K562 (cell line): ENCODE measurements around the gene ALG1. TPM values are rescaled to one million over a fixed set of nuclear protein-coding genes. Genes with fewer than 3 reads are reported as not detected.
A peak's percentile ranks its signal among the peaks of the same experiment; 100 is the strongest.
"Not testable (repeated sequence)": the region's sequence is repeated elsewhere in the genome, so short reads cannot be mapped to it uniquely, and the experiment has no call there.

Source experiments
- ATAC-seq: fragments of 200-7000 bp; cut with Tn5 transposase; 3 replicates; pipeline ENCODE4 v1.9.1; 2020; ENCODE audit warnings: moderate library complexity
- BruUV-seq: library from RNA; stranded (reverse); fragments of 400-500 nt; replicated peaks from 2 replicates; lab custom pipeline; 2021; lab: Mats Ljungman, UMichigan
- CTCF ChIA-PET: fragments of 300-600 bp; formaldehyde crosslinking; extraction: SDS; loops from one replicate; lab custom pipeline; 2021; ENCODE audit warnings: low intra/inter-chr PET ratio; lab: Yijun Ruan, JAX
- POLR2A ChIA-PET: fragments of 300-600, 350-650 bp; sonication (Branson Sonifier 250); formaldehyde crosslinking; extraction: SDS; loops from one replicate; lab custom pipeline; 2021; ENCODE audit warnings: antibody characterized with exemption, inconsistent platforms; lab: Yijun Ruan, JAX
- DNase-seq, 4 experiments: peaks; one replicate each; pipeline versions ENCODE4 v3.0.0 to v3.0.0-alpha.2; 2011 to 2018; ENCODE audit warnings: low spot score in 3 of 4, mixed read lengths in 3 of 4; ENCODE audit errors: extremely low read depth in 1 of 4
- FAIRE-seq: peaks from 2 replicates; lab custom pipeline; 2011; peaks lifted over from hg19 to GRCh38; lab: Jason Lieb, UNC
- H2AFZ ChIP-seq: 2 replicates; pipeline ENCODE4 v1.6.0; 2011; ENCODE audit warnings: low read depth, low read length, control low read depth, inconsistent platforms
- H3K27ac ChIP-seq: fragments of 200-600 bp; 3 replicates; pipeline ENCODE4 v1.8.0; 2011; ENCODE audit warnings: low read depth, mild to moderate bottlenecking, control low read depth, inconsistent platforms, low read length, moderate library complexity, mixed read lengths; ENCODE audit errors: extremely low read depth
- H3K27me3 ChIP-seq, 2 experiments: fragments of 300-600 bp in 1 of 2; 2 replicates in 1 of 2; 3 replicates in 1 of 2; pipeline versions ENCODE4 v1.6.0 to v1.8.0; 2011; ENCODE audit warnings: inconsistent platforms in 2 of 2, low read length in 2 of 2, mild to moderate bottlenecking in 1 of 2, mixed read lengths in 1 of 2, moderate library complexity in 1 of 2; ENCODE audit not compliant: control insufficient read depth in 2 of 2, insufficient read depth in 2 of 2
- H3K36me3 ChIP-seq: fragments of 300-600 bp; 3 replicates; pipeline ENCODE4 v1.8.0; 2011; ENCODE audit warnings: mild to moderate bottlenecking, low read length, inconsistent platforms; ENCODE audit not compliant: control insufficient read depth, insufficient read depth
- H3K4me1 ChIP-seq, 2 experiments: fragments of 200-600 bp in 1 of 2; replicated peaks in 1 of 2; 2 replicates in 1 of 2; 3 replicates in 1 of 2; pipeline versions ENCODE4 v1.5.1 to v1.8.0; 2011; ENCODE audit warnings: inconsistent platforms in 2 of 2, low read length in 2 of 2, mild to moderate bottlenecking in 1 of 2, mixed read lengths in 1 of 2, moderate library complexity in 1 of 2; ENCODE audit not compliant: control insufficient read depth in 2 of 2, insufficient read depth in 2 of 2
- H3K4me2 ChIP-seq: 2 replicates; pipeline ENCODE4 v1.6.1; 2011; ENCODE audit warnings: low read length, control low read depth, inconsistent platforms, mixed read lengths; ENCODE audit not compliant: insufficient read depth
- H3K4me3 ChIP-seq: fragments of 200-600 bp; sonication (generic), shearing (Covaris generic); 2 replicates; pipeline ENCODE4 v1.5.1; 2016; ENCODE audit warnings: control low read depth, inconsistent platforms
- H3K79me2 ChIP-seq: fragments of 200-600 bp; 3 replicates; pipeline ENCODE4 v1.8.0; 2011; ENCODE audit warnings: low read length, inconsistent platforms; ENCODE audit not compliant: control insufficient read depth, insufficient read depth
- H3K9ac ChIP-seq, 2 experiments: 2 replicates each; pipeline versions ENCODE4 v1.6.0 to v1.6.1; 2011; ENCODE audit warnings: low read depth in 2 of 2, low read length in 2 of 2, control low read depth in 1 of 2, inconsistent platforms in 1 of 2, mild to moderate bottlenecking in 1 of 2, mixed read lengths in 1 of 2; ENCODE audit not compliant: insufficient read depth in 1 of 2
- H3K9me1 ChIP-seq: one replicate; pipeline ENCODE4 v1.6.0; 2011; ENCODE audit warnings: inconsistent platforms, mild to moderate bottlenecking, low read length, moderate library complexity; ENCODE audit not compliant: control insufficient read depth, insufficient read depth
- H3K9me3 ChIP-seq: replicated peaks from 2 replicates; pipeline ENCODE4 v1.5.1; 2011; ENCODE audit warnings: low read depth, low read length, inconsistent platforms; ENCODE audit not compliant: control insufficient read depth, insufficient read depth
- H4K20me1 ChIP-seq: replicated peaks from 2 replicates; pipeline ENCODE4 v1.6.1; 2011; ENCODE audit warnings: low read length, inconsistent platforms, mixed read lengths; ENCODE audit not compliant: control insufficient read depth, insufficient read depth
- ARID1B ChIP-seq: fragments of 450-650 bp; IDR thresholded peaks from 2 replicates; pipeline ENCODE4 v1.6.1; 2016; ENCODE audit warnings: antibody characterized with exemption, mild to moderate bottlenecking, inconsistent platforms
- ATF3 ChIP-seq, 2 experiments: fragments of 450-650 bp in 1 of 2; sonication (generic) in 1 of 2; formaldehyde crosslinking in 1 of 2; IDR thresholded peaks in 1 of 2; conservative IDR thresholded peaks in 1 of 2; 2 replicates each; pipeline versions ENCODE4 v1.6.1 to v1.8.1; 2016 to 2023; ENCODE audit warnings: mild to moderate bottlenecking in 2 of 2, moderate library complexity in 2 of 2, inconsistent platforms in 1 of 2, missing genetic modification reagents in 1 of 2
- CBFA2T2 ChIP-seq: fragments of 450-650 bp; conservative IDR thresholded peaks from 2 replicates; pipeline ENCODE4 v1.6.1; 2017; ENCODE audit warnings: mild to moderate bottlenecking
- CBFA2T3 ChIP-seq: fragments of 450-650 bp; IDR thresholded peaks from 2 replicates; pipeline ENCODE4 v1.6.1; 2017
- CREM ChIP-seq: IDR thresholded peaks from 2 replicates; pipeline ENCODE4 v1.6.1; 2014; ENCODE audit warnings: antibody characterized with exemption, low read depth
- CTBP1 ChIP-seq: fragments of 450-650 bp; IDR thresholded peaks from 2 replicates; pipeline ENCODE4 v1.6.1; 2016; ENCODE audit warnings: borderline replicate concordance
- DPF2 ChIP-seq: fragments of 450-650 bp; IDR thresholded peaks from 2 replicates; pipeline ENCODE4 v1.6.1; 2016
- EHMT2 ChIP-seq: fragments of 450-650 bp; IDR thresholded peaks from 2 replicates; pipeline ENCODE4 v1.6.1; 2018; ENCODE audit warnings: antibody characterized with exemption
- ELF4 ChIP-seq: fragments of 450-650 bp; formaldehyde crosslinking; IDR thresholded peaks from 2 replicates; pipeline ENCODE4 v1.4.0; 2022; ENCODE audit warnings: missing genetic modification characterization
- FOXK2 ChIP-seq, 2 experiments: fragments of 450-650 bp; IDR thresholded peaks in 1 of 2; conservative IDR thresholded peaks in 1 of 2; 2 replicates each; pipeline ENCODE4 v1.6.1; 2016; ENCODE audit warnings: low read depth in 2 of 2, mild to moderate bottlenecking in 1 of 2
- HDAC2 ChIP-seq: fragments of 450-650 bp; IDR thresholded peaks from 2 replicates; pipeline ENCODE4 v1.6.1; 2016; ENCODE audit warnings: mild to moderate bottlenecking
- KDM1A ChIP-seq, 2 experiments: fragments of 450-650 bp; IDR thresholded peaks; 2 replicates each; pipeline ENCODE4 v1.6.1; 2016; ENCODE audit warnings: mild to moderate bottlenecking in 2 of 2
- MAFF ChIP-seq: IDR thresholded peaks from 2 replicates; pipeline ENCODE4 v1.6.1; 2012; ENCODE audit warnings: low read length, improper control_type of control experiment
- MAFK ChIP-seq: IDR thresholded peaks from 2 replicates; pipeline ENCODE4 v1.6.1; 2011; ENCODE audit warnings: low read length, improper control_type of control experiment
- MLLT1 ChIP-seq, 2 experiments: fragments of 450-650 bp; IDR thresholded peaks; 2 replicates each; pipeline ENCODE4 v1.6.1; 2016
- NCOR1 ChIP-seq: fragments of 450-650 bp; IDR thresholded peaks from 2 replicates; pipeline ENCODE4 v1.6.1; 2016; ENCODE audit warnings: mild to moderate bottlenecking, moderate library complexity
- NFE2 ChIP-seq: IDR thresholded peaks from 2 replicates; pipeline ENCODE4 v1.6.1; 2014; ENCODE audit warnings: antibody characterized with exemption, low read depth
- RCOR1 ChIP-seq, 2 experiments: IDR thresholded peaks; 2 replicates each; pipeline ENCODE4 v1.6.1; 2012; ENCODE audit warnings: low read depth in 2 of 2, low read length in 2 of 2, borderline replicate concordance in 1 of 2, improper control_type of control experiment in 1 of 2
- SMAD4 ChIP-seq: fragments of 250-450 bp; sonication (Bioruptor Pico); conservative IDR thresholded peaks from 2 replicates; pipeline ENCODE4 v1.8.0; 2021; ENCODE audit warnings: inconsistent platforms, mild to moderate bottlenecking, moderate library complexity
- SMARCA4 ChIP-seq: fragments of 450-650 bp; IDR thresholded peaks from 2 replicates; pipeline ENCODE4 v1.6.1; 2016
- SMARCE1 ChIP-seq: fragments of 450-650 bp; IDR thresholded peaks from 2 replicates; pipeline ENCODE4 v1.7.1; 2016; ENCODE audit warnings: mild to moderate bottlenecking
- TRIM24 ChIP-seq, 2 experiments: fragments of 450-650 bp; IDR thresholded peaks; 2 replicates each; pipeline ENCODE4 v1.6.1; 2016
- ZBTB17 ChIP-seq: fragments of 450-650 bp; formaldehyde crosslinking; IDR thresholded peaks from 2 replicates; pipeline ENCODE4 v1.4.0; 2020; ENCODE audit warnings: mild to moderate bottlenecking
- ZEB2 ChIP-seq: fragments of 450-650 bp; IDR thresholded peaks from 2 replicates; pipeline ENCODE4 v1.6.1; 2016
- ZNF316 ChIP-seq: fragments of 450-650 bp; IDR thresholded peaks from 2 replicates; pipeline ENCODE4 v1.6.1; 2016
- WGBS: fragments of 100-300 bp; shearing (Covaris generic); methylation state at CpG from one replicate; pipeline ENCODE4 v1.1.6; 2016; ENCODE audit warnings: low coverage, mixed read lengths; ENCODE audit not compliant: insufficient coverage; ENCODE audit errors: missing lambda C conversion rate; 5-methylcytosine and 5-hydroxymethylcytosine counted together
- in situ Hi-C: fragments of 300-500 bp; cut with MboI; formaldehyde crosslinking; loops from 4 replicates; pipeline ENCODE4 v1.15.0; 2018; ENCODE audit warnings: inconsistent platforms, mixed read lengths
- intact Hi-C: fragments of 100-400 bp; cut with micrococcal nuclease; formaldehyde crosslinking; loops from 2 replicates; pipeline ENCODE4 v1.14.2; 2022
- polyA plus RNA-seq, 8 experiments: library from polyadenylated mRNA; depleted of rRNA in 4 of 8; stranded (reverse) in 5 of 8; unstranded in 3 of 8; fragments of >200 nt; fragmentation: Nextera tagmentation in 2 of 8; fragmentation: Illumina TruSeq in 1 of 8; extraction: Ambion mirVana in 2 of 8; extraction: Trizol in 1 of 8; gene quantifications; 2 replicates each; pipeline versions ENCODE4 v1.2.1 to v1.2.3, GENCODE V29; 2011 to 2014; ENCODE audit warnings: inconsistent platforms in 1 of 8, missing spikeins in 1 of 8
- total RNA-seq, 7 experiments: library from RNA; depleted of rRNA in 6 of 7; stranded (reverse); fragments of >200 nt in 6 of 7; fragmentation: Illumina TruSeq in 2 of 7; extraction: Trizol in 2 of 7; gene quantifications; 2 replicates each; pipeline versions ENCODE4 v1.2.1 to v1.2.3, GENCODE V29; 2011 to 2021; ENCODE audit warnings: low replicate concordance in 1 of 7

Gene ALG1
- total and polyA plus RNA-seq, 9 of the 15 experiments (the other 6 are each of a cell fraction or from before 2014, with no cell fraction given), result 1.1 to 26.4 (median 18.3) TPM

- 0 out of 2 replicates have a peak, but pooled peaks have one; percentile 31 for TF ChIP-seq SMAD4 (CRISPR knock-in tag)
- TF ChIP-seq FOXK2 (conservative IDR thresholded peaks at IDR 0.05 in 1 of 2, IDR thresholded peaks at IDR 0.05 in 1 of 2; ENCODE audit: low read depth in 2 of 2), result peak; percentile 57 to 59; a peak in 2 of 4 replicates
- TF ChIP-seq TRIM24 (IDR thresholded peaks at IDR 0.05), result peak in 1 of 2 experiments; percentile 40; a peak in 1 of 4 replicates
- TF ChIP-seq SMARCA4, result 0 out of 2 replicates have a peak, but pooled peaks have one; percentile 31
- TF ChIP-seq EHMT2, result peak; percentile 72
- TF ChIP-seq ZNF316, result peak; percentile 100
- 0 out of 2 replicates have a peak, but pooled peaks have one; percentile 7 for TF ChIP-seq CBFA2T2
- peak; percentile 46; the same call in 1 of the 2 replicates for TF ChIP-seq CBFA2T3
- TF ChIP-seq ARID1B, result peak; percentile 43
- peak in 1 of 2 experiments; percentile 22; a peak in 1 of 4 replicates for TF ChIP-seq RCOR1 (IDR thresholded peaks at IDR 0.05; ENCODE audit: borderline replicate concordance in 1 of 2, low read depth in 2 of 2, low read length in 2 of 2)
- peak; percentile 70 for TF ChIP-seq ATF3 (IDR thresholded peaks at IDR 0.05)
- not testable (repeated sequence) for TF ChIP-seq ATF3 (CRISPR knock-in tag; conservative IDR thresholded peaks at IDR 0.05)
- TF ChIP-seq MLLT1 (IDR thresholded peaks at IDR 0.05), result peak in 1 of 2 experiments; percentile 84; a peak in 1 of 4 replicates
- TF ChIP-seq MAFF, result peak; percentile 91
- TF ChIP-seq MAFK, result peak; percentile 93
- peak; percentile 70; the same call in 1 of the 2 replicates for TF ChIP-seq CTBP1
- peak; percentile 57 for TF ChIP-seq CREM
- peak; percentile 47; the same call in 1 of the 2 replicates for TF ChIP-seq HDAC2
- TF ChIP-seq KDM1A (IDR thresholded peaks at IDR 0.05), result 0 out of 4 replicates have a peak, but pooled peaks of 1 of the 2 experiments have one; percentile 31
- TF ChIP-seq SMARCE1, result peak; percentile 26; the same call in 1 of the 2 replicates
- TF ChIP-seq DPF2, result peak; percentile 48; the same call in 1 of the 2 replicates
- peak; percentile 23; the same call in 1 of the 2 replicates for TF ChIP-seq NCOR1
- TF ChIP-seq ZEB2, result peak; percentile 35; the same call in 1 of the 2 replicates
- peak; percentile 68; the same call in 1 of the 2 replicates for TF ChIP-seq ELF4 (CRISPR knock-in tag)
- peak; percentile 74; the same call in 1 of the 2 replicates for TF ChIP-seq ZBTB17 (CRISPR knock-in tag)
- peak; percentile 84 for TF ChIP-seq NFE2
These were observed 39.3 kb downstream of the ALG1 start (continued) for GRCh38 chr16:5110933-5111332.

GRCh38 chr16:5116780-5117295 lies 45.2 kb downstream of the ALG1 start:
- DNase-seq, H3K9ac ChIP-seq, H3K27ac ChIP-seq, H2AFZ ChIP-seq, H3K79me2 ChIP-seq, H4K20me1 ChIP-seq, H3K9me1 ChIP-seq, in situ Hi-C loops, H3K4me2 ChIP-seq, intact Hi-C loops, H3K4me3 ChIP-seq, H3K36me3 ChIP-seq, H3K9me3 ChIP-seq, FAIRE-seq, CTCF ChIA-PET, H3K4me1 ChIP-seq, POLR2A ChIA-PET, ATAC-seq, BruUV-seq: not testable (repeated sequence)
- peaks cover 5 to 22% of the 10 kb centered on the region in 2 experiments; a peak in 3 of 5 replicates for H3K27me3 ChIP-seq
- WGBS, result 2% methylated on average over 9 of the region's 10 CpGs
